Endothelial cell of umbilical vein (primary cell): ENCODE measurements around the gene ETS1. TPM values are rescaled to one million over a fixed set of nuclear protein-coding genes. Genes with fewer than 3 reads are reported as not detected.

ENCODE experiments used
- BruUV-seq: library from RNA; stranded (reverse); fragments of 400-500 nt; replicated peaks from 2 replicates; lab custom pipeline; 2021; lab: Mats Ljungman, UMichigan
- CTCF ChIA-PET: fragments of 300-600, 350-600 bp; sonication (Branson Sonifier 250); formaldehyde crosslinking; loops from one replicate; lab custom pipeline; 2021; ENCODE audit warnings: antibody characterized with exemption, inconsistent platforms; lab: Charles Lee
- POLR2A ChIA-PET: fragments of 300-600, 350-600 bp; sonication (Branson Sonifier 250); formaldehyde crosslinking; loops from one replicate; lab custom pipeline; 2021; ENCODE audit warnings: antibody characterized with exemption, inconsistent platforms; lab: Charles Lee
- DNase-seq: peaks from one replicate; pipeline ENCODE4 v3.0.0-alpha.2; 2011; ENCODE audit warnings: low read depth, low spot score
- FAIRE-seq: peaks from 2 replicates; lab custom pipeline; 2011; peaks lifted over from hg19 to GRCh38; lab: Jason Lieb, UNC
- H2AFZ ChIP-seq: 2 replicates; pipeline ENCODE4 v1.6.0; 2012; ENCODE audit warnings: low read depth, low read length, control low read depth, inconsistent platforms
- H3K27ac ChIP-seq: 2 replicates; pipeline ENCODE4 v1.5.1; 2011; ENCODE audit warnings: low read depth, mild to moderate bottlenecking, control low read depth, low read length, moderate library complexity; ENCODE audit not compliant: insufficient read depth
- H3K27me3 ChIP-seq, 2 experiments: 2 replicates each; pipeline versions ENCODE4 v1.6.0 to v1.6.1; 2011; ENCODE audit warnings: low read length in 2 of 2, mixed read lengths in 1 of 2; ENCODE audit not compliant: control insufficient read depth in 2 of 2, insufficient read depth in 2 of 2
- H3K36me3 ChIP-seq, 2 experiments: 2 replicates in 1 of 2; 3 replicates in 1 of 2; pipeline ENCODE4 v1.5.1; 2011; ENCODE audit warnings: low read length in 2 of 2, mild to moderate bottlenecking in 1 of 2, moderate library complexity in 1 of 2; ENCODE audit not compliant: control insufficient read depth in 2 of 2, insufficient read depth in 2 of 2; ENCODE audit errors: extremely low read depth in 1 of 2
- H3K4me1 ChIP-seq: 3 replicates; pipeline ENCODE4 v1.5.1; 2011; ENCODE audit warnings: mild to moderate bottlenecking, low read length; ENCODE audit not compliant: control insufficient read depth, insufficient read depth; ENCODE audit errors: extremely low read depth
- H3K4me2 ChIP-seq: 2 replicates; pipeline ENCODE4 v1.6.1; 2011; ENCODE audit warnings: low read length, control low read depth, mixed read lengths; ENCODE audit not compliant: insufficient read depth
- H3K4me3 ChIP-seq, 3 experiments: fragments of 200-600 bp in 1 of 3; sonication (generic), shearing (Covaris generic) in 1 of 3; replicated peaks in 1 of 3; 2 replicates each; pipeline ENCODE4 v1.5.1; 2011 to 2016; ENCODE audit warnings: control low read depth in 3 of 3, low read length in 3 of 3, mild to moderate bottlenecking in 2 of 3, inconsistent platforms in 1 of 3, low read depth in 1 of 3, moderate library complexity in 1 of 3; ENCODE audit not compliant: insufficient read depth in 1 of 3
- H3K79me2 ChIP-seq: 2 replicates; pipeline ENCODE4 v1.6.0; 2012; ENCODE audit warnings: low read length, inconsistent platforms; ENCODE audit not compliant: control insufficient read depth, insufficient read depth
- H3K9ac ChIP-seq: replicated peaks from 2 replicates; pipeline ENCODE3; 2011; ENCODE audit warnings: low read length, control low read depth; ENCODE audit not compliant: insufficient read depth; ENCODE audit errors: extremely low read depth
- H3K9me1 ChIP-seq: replicated peaks from 3 replicates; pipeline ENCODE4 v1.6.0; 2011; ENCODE audit warnings: mild to moderate bottlenecking, low read length; ENCODE audit not compliant: control insufficient read depth, insufficient read depth; ENCODE audit errors: extremely low read depth
- H3K9me3 ChIP-seq: replicated peaks from 2 replicates; pipeline ENCODE4 v1.5.1; 2012; ENCODE audit warnings: low read length, inconsistent platforms; ENCODE audit not compliant: control insufficient read depth, insufficient read depth
- H4K20me1 ChIP-seq: replicated peaks from 2 replicates; pipeline ENCODE3; 2011; ENCODE audit warnings: mild to moderate bottlenecking, low read length; ENCODE audit not compliant: control insufficient read depth, insufficient read depth; ENCODE audit errors: extremely low read depth
- EZH2 ChIP-seq: IDR thresholded peaks from 2 replicates; pipeline ENCODE4 v1.6.1; 2012; ENCODE audit warnings: borderline replicate concordance, low read depth, mild to moderate bottlenecking, moderate library complexity, low read length, inconsistent platforms; ENCODE audit not compliant: severe bottlenecking
- FOS ChIP-seq: IDR thresholded peaks from 2 replicates; pipeline ENCODE4 v1.6.1; 2011; ENCODE audit warnings: mild to moderate bottlenecking, low read length, moderate library complexity, borderline replicate concordance; ENCODE audit not compliant: insufficient read depth
- GATA2 ChIP-seq: IDR thresholded peaks from 2 replicates; pipeline ENCODE4 v1.7.0; 2011; ENCODE audit warnings: low read depth, mild to moderate bottlenecking, moderate library complexity, mixed read lengths, low read length; ENCODE audit not compliant: insufficient read length, insufficient read depth
- JUN ChIP-seq: IDR thresholded peaks from 2 replicates; pipeline ENCODE4 v1.6.1; 2011; ENCODE audit warnings: borderline replicate concordance, low read depth; ENCODE audit not compliant: insufficient read length, insufficient read depth
- MYC ChIP-seq: IDR thresholded peaks from one replicate; pipeline ENCODE4 v1.6.1; 2011; ENCODE audit warnings: mild to moderate bottlenecking, low read depth, low read length
- POLR2A ChIP-seq: IDR thresholded peaks from 2 replicates; pipeline ENCODE4 v1.6.1; 2012; ENCODE audit warnings: low read depth, mild to moderate bottlenecking, control low read depth, low read length
- POLR2AphosphoS5 ChIP-seq: IDR thresholded peaks from 2 replicates; pipeline ENCODE4 v1.6.1; 2012; ENCODE audit warnings: low read depth, mild to moderate bottlenecking, control low read depth, low read length, moderate library complexity; ENCODE audit not compliant: insufficient read depth
- dilution Hi-C: fragments of 300-500 bp; cut with MboI; formaldehyde crosslinking; loops from one replicate; pipeline ENCODE4 v1.15.0; 2019; ENCODE audit warnings: low sequenced_read_pairs; ENCODE audit not compliant: extremely low pct_ligation_motif_present
- intact Hi-C: fragments of 100-400 bp; cut with micrococcal nuclease; formaldehyde crosslinking; loops from one replicate; pipeline ENCODE4 v1.10.0; 2022
- polyA plus RNA-seq, 4 experiments: library from polyadenylated mRNA; depleted of rRNA in 3 of 4; stranded (reverse) in 3 of 4; unstranded in 1 of 4; fragments of >200 nt; gene quantifications; 2 replicates each; pipeline versions ENCODE4 v1.2.1 to v1.2.3, GENCODE V29; 2011 to 2012; ENCODE audit warnings: missing spikeins in 1 of 4
- total RNA-seq: library from RNA; stranded (reverse); gene quantifications from 2 replicates; pipeline ENCODE4 v1.2.3, GENCODE V29; 2021
- TF ChIP-seq, protein P1 (sequence below), 2 donors: IDR thresholded peaks; 1 replicate in 1 of 2; 2 replicates in 1 of 2; pipeline ENCODE4 v1.5.1; 2011; ENCODE audit warnings: low read length in 2 of 2, mild to moderate bottlenecking in 2 of 2, moderate library complexity in 2 of 2, control low read depth in 1 of 2, inconsistent platforms in 1 of 2, low read depth in 1 of 2; ENCODE audit not compliant: insufficient read depth in 1 of 2; ENCODE audit errors: extremely low read depth in 1 of 2
- TF ChIP-seq, protein P2 (sequence below): IDR thresholded peaks from 2 replicates; pipeline ENCODE4 v1.6.1; 2011; ENCODE audit not compliant: insufficient read depth, insufficient read length

Gene ETS1
- total and polyA plus RNA-seq, 2 donors (not counting 3 experiments of a cell fraction or from before 2014, with no cell fraction given) = 34.2 to 115 TPM

DNA sequence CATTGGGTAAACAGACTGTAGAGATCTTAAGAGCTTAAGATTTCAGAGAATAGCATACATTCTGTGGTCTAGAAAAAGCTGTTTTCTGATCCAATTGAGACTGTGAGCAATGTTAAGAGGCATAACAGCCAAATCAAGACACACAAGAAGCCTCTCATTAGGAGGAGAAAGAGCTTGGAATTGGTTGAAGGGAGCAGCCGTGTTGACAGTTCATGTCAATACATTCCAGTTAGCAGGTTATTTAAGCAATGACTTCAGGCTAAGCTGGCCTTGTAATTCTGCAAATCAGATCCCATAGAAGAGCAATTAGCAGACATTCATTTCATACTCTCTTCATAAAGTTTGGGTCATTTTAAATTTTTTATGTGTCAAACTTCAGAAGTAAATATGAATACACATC is 50.9 kb downstream of the ETS1 start:
- H3K27me3 ChIP-seq = peaks cover 0 to 3% of the 10 kb centered on the region in 2 experiments
- no peaks in the 10 kb centered on the region for H3K4me1 ChIP-seq
- no peak overlapping the region for H3K4me2 ChIP-seq
- no peaks in the 10 kb centered on the region for H3K9me3 ChIP-seq
- dilution Hi-C loops (no loop called here), intact Hi-C loops (no loop called here)
- H3K9ac ChIP-seq = no peak overlapping the region
- DNase-seq = no peak
- no peak overlapping the region for H2AFZ ChIP-seq
- no peak overlapping the region for H3K4me3 ChIP-seq
- BruUV-seq = no TSS peak
- no peak overlapping the region for H3K27ac ChIP-seq
- H3K9me1 ChIP-seq = no peaks in the 10 kb centered on the region
- H3K79me2 ChIP-seq = no peaks in the 10 kb centered on the region
- H4K20me1 ChIP-seq = no peaks in the 10 kb centered on the region
- ChIA-PET POLR2A (no interaction called here), CTCF (interaction anchor here (0.9 to 1.0 kb wide), 2 partner anchors 8 to 294 kb away, joined by 3 read pairs; no protein-coding TSS in a partner anchor)
- TF ChIP-seq, protein P1, sequence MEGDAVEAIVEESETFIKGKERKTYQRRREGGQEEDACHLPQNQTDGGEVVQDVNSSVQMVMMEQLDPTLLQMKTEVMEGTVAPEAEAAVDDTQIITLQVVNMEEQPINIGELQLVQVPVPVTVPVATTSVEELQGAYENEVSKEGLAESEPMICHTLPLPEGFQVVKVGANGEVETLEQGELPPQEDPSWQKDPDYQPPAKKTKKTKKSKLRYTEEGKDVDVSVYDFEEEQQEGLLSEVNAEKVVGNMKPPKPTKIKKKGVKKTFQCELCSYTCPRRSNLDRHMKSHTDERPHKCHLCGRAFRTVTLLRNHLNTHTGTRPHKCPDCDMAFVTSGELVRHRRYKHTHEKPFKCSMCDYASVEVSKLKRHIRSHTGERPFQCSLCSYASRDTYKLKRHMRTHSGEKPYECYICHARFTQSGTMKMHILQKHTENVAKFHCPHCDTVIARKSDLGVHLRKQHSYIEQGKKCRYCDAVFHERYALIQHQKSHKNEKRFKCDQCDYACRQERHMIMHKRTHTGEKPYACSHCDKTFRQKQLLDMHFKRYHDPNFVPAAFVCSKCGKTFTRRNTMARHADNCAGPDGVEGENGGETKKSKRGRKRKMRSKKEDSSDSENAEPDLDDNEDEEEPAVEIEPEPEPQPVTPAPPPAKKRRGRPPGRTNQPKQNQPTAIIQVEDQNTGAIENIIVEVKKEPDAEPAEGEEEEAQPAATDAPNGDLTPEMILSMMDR (IDR thresholded peaks at IDR 0.05; ENCODE audit: extremely low read depth in 1 of 2, insufficient read depth in 1 of 2, low read depth in 1 of 2, low read length in 2 of 2) = no peak
- no peak for TF ChIP-seq POLR2A
- no peak for TF ChIP-seq EZH2
- TF ChIP-seq POLR2AphosphoS5 = no peak
- TF ChIP-seq, protein P2, sequence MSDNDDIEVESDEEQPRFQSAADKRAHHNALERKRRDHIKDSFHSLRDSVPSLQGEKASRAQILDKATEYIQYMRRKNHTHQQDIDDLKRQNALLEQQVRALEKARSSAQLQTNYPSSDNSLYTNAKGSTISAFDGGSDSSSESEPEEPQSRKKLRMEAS = no peak
- TF ChIP-seq MYC = no peak
- no peak for TF ChIP-seq JUN
- TF ChIP-seq FOS = no peak
- TF ChIP-seq GATA2 = no peak
- H3K36me3 ChIP-seq = no peaks in the 10 kb centered on the region
- FAIRE-seq = no peak
